22Rv1 (cell line): ENCODE results near the gene SLC10A3.

Source experiments
- H3K27ac ChIP-seq: fragments of 450-650 bp; 2 replicates; pipeline ENCODE4 v1.5.1; 2017
- CTCF ChIP-seq: fragments of 450-650 bp; IDR thresholded peaks from 2 replicates; pipeline ENCODE4 v1.5.1; 2017; ENCODE audit warnings: mild to moderate bottlenecking
- ZFX ChIP-seq: fragments of 450-650 bp; IDR thresholded peaks from 2 replicates; pipeline ENCODE4 v1.6.1; 2017; ENCODE audit warnings: antibody characterized with exemption, borderline replicate concordance

SLC10A3 gene

GRCh38 chrX:154481195-154481594, 9.2 kb downstream of the SLC10A3 start:
- no peak for TF ChIP-seq CTCF
- no peak for TF ChIP-seq ZFX
- no peak overlapping the region for H3K27ac ChIP-seq

- H3K27ac ChIP-seq = peak within 1 kb of the TSS; percentile 83
- TF ChIP-seq CTCF (no peak), ZFX (no peak)
Measured at GRCh38 chrX:154478728-154479622, 11.5 kb downstream of the SLC10A3 start, which contains the start of gene LAGE3. Gene LAGE3, minus strand, starts transcription at chrX:154479281. Its CDS starts 366 bp downstream, at chrX:154478915.

- TF ChIP-seq CTCF (no peak), ZFX (no peak)
- peak overlapping the region; percentile 83 for H3K27ac ChIP-seq
Measured at GRCh38 chrX:154477891-154478477, 12.4 kb downstream of the SLC10A3 start.

- no peak for TF ChIP-seq CTCF
- TF ChIP-seq ZFX = no peak
- peak overlapping the region; percentile 83; the same call in 1 of the 2 replicates for H3K27ac ChIP-seq
Measured at GRCh38 chrX:154476821-154477220, 13.6 kb downstream of the SLC10A3 start.

GRCh38 chrX:154473683-154474082, 16.7 kb downstream of the SLC10A3 start:
- TF ChIP-seq ZFX (no peak), CTCF (no peak)
- H3K27ac ChIP-seq = no peak overlapping the region

- TF ChIP-seq ZFX (no peak), CTCF (no peak)
- H3K27ac ChIP-seq = no peak overlapping the region
Measured at GRCh38 chrX:154472685-154473632, 17.5 kb downstream of the SLC10A3 start.
